ENCODE measurements around the gene USHBP1. TPM values are rescaled to one million over a fixed set of nuclear protein-coding genes. Genes with fewer than 3 reads are reported as not detected.
A peak's percentile ranks its signal among the peaks of the same experiment; 100 is the strongest.

The USHBP1 gene
- total RNA-seq, 1 experiment from 2014 or later = 6.4 TPM

GRCh38 chr19:17206736-17207581, 57.6 kb downstream of the USHBP1 start:
- H3K9ac ChIP-seq (ENCODE audit: extremely low read depth, insufficient read length, low read length) = no peak overlapping the region
- no peak overlapping the region for H3K18ac ChIP-seq (ENCODE audit: insufficient read length, low read depth, low read length)
- no CpG with 5 or more reads among the region's 25 CpGs for WGBS (ENCODE audit: extremely low coverage, insufficient read length, low lambda C conversion rate)
- H3K9me3 ChIP-seq (ENCODE audit: control insufficient read depth, low read depth, low read length) = no peaks in the 10 kb centered on the region
- Mint-ChIP-seq H3K9me3 (no peaks in the 10 kb centered on the region), H3K27ac (no peak overlapping the region), H3K4me3 (peak overlapping the region in 1 of 2 experiments; percentile 64; a peak in 1 of 5 replicates), H3K4me1 (peaks cover 6 to 15% of the 10 kb centered on the region in 2 experiments), H3K36me3 (ENCODE audit: insufficient read depth in 1 of 3, low read depth in 3 of 3) (peaks cover 30 to 60% (median 33%) of the 10 kb centered on the region in 3 experiments), H3K27me3 (ENCODE audit: low read depth) (no peaks in the 10 kb centered on the region)
- no peak overlapping the region for H2AK5ac ChIP-seq (ENCODE audit: insufficient read length, low read length)
- no peak overlapping the region for H3K27ac ChIP-seq (ENCODE audit: insufficient read length, low read depth, low read length)
- no peak for TF ChIP-seq CTCF (conservative IDR thresholded peaks at IDR 0.05)
- no peaks in the 10 kb centered on the region for H3K23me2 ChIP-seq (ENCODE audit: insufficient read length, low read depth, low read length, poor library complexity, severe bottlenecking)
- no peaks in the 10 kb centered on the region for H3K27me3 ChIP-seq (ENCODE audit: insufficient read depth, low read length)
- no peak overlapping the region for H2BK15ac ChIP-seq (ENCODE audit: low read depth, low read length)
- peaks cover 2% of the 10 kb centered on the region for H4K20me1 ChIP-seq (ENCODE audit: control insufficient read depth, insufficient read depth, insufficient read length)
- H2BK12ac ChIP-seq (ENCODE audit: insufficient read length, low read depth, low read length) = no peak overlapping the region
- no peak overlapping the region for H2BK20ac ChIP-seq (ENCODE audit: low read depth, low read length, poor library complexity, severe bottlenecking)
- no peak for DNase-seq
- H3K14ac ChIP-seq (ENCODE audit: insufficient read depth, low read length) = no peak overlapping the region
- H2BK5ac ChIP-seq (ENCODE audit: insufficient read length, low read length) = no peak overlapping the region
- no peak overlapping the region for H3K56ac ChIP-seq (ENCODE audit: insufficient read length, low read depth, low read length)
- H3K4me1 ChIP-seq (ENCODE audit: insufficient read depth, low read length) = no peaks in the 10 kb centered on the region
- no peak overlapping the region for H4K8ac ChIP-seq (replicated peaks; ENCODE audit: insufficient read length, low read depth, low read length)
- no peak overlapping the region for H3K23ac ChIP-seq (ENCODE audit: insufficient read length, low read depth, low read length)
- H4K91ac ChIP-seq (ENCODE audit: insufficient read length, low read depth, low read length) = no peak overlapping the region
- H2BK120ac ChIP-seq (ENCODE audit: low read depth, low read length, poor library complexity, severe bottlenecking) = no peak overlapping the region
- no peak overlapping the region for H4K5ac ChIP-seq (ENCODE audit: insufficient read length, low read depth, low read length)
- H3K4ac ChIP-seq (ENCODE audit: low read depth, low read length) = no peak overlapping the region
- no peak overlapping the region for H3T11ph ChIP-seq (ENCODE audit: low read length)
- no peaks in the 10 kb centered on the region for H3K79me1 ChIP-seq (ENCODE audit: insufficient read depth, low read depth, low read length, poor library complexity, severe bottlenecking)
- H3K79me2 ChIP-seq (ENCODE audit: insufficient read depth, low read length) = no peaks in the 10 kb centered on the region
- H2AFZ ChIP-seq (ENCODE audit: low read length) = no peak overlapping the region
- H3K4me2 ChIP-seq (ENCODE audit: insufficient read depth, insufficient read length, low read length) = no peak overlapping the region

Measured in H9 (cell line).